Stimulated activated naive CD8-positive, alpha-beta T cell treated with anti-CD3 and anti-CD28 coated beads, Interleukin-15, Interleukin-2, amounts not matched to agents 100 ng/mL and 50 ng/mL, for 24 hours (primary cell): ENCODE results near the gene DHRS9.

Experiments
- H3K27ac Mint-ChIP-seq: one replicate; pipeline ENCODE4 v1.8.0; 2021; ENCODE audit warnings: mild to moderate bottlenecking, mixed read lengths
- H3K27me3 Mint-ChIP-seq: one replicate; pipeline ENCODE4 v1.8.0; 2021; ENCODE audit warnings: mixed read lengths
- H3K36me3 Mint-ChIP-seq: one replicate; pipeline ENCODE4 v1.8.0; 2021; ENCODE audit warnings: low read depth, mixed read lengths
- H3K4me1 Mint-ChIP-seq: one replicate; pipeline ENCODE4 v1.8.0; 2021; ENCODE audit warnings: low read depth, mixed read lengths
- H3K4me3 Mint-ChIP-seq: one replicate; pipeline ENCODE4 v1.8.0; 2021; ENCODE audit warnings: mild to moderate bottlenecking, mixed read lengths
- H3K9me3 Mint-ChIP-seq: one replicate; pipeline ENCODE4 v1.8.0; 2021; ENCODE audit warnings: mixed read lengths

The DHRS9 gene

DNA sequence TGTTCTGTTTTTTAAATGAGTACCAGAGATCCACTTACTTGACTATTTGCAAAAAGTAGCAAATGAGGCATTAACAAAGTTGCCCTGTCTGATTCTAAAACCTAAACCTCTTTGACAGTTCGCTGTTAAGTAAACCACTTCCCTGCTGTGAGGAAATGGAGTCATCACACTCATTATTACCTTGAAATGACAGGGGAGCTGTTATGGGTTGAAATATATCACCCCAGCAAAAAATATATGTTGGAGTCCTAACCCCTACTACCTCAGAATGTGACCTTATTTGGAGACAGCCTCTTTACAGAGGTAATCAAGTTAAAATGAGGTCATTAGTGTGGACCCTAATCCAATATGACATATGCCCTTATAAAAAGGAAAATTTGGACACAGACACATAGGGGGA, 36.1 kb downstream of the DHRS9 start:
- peaks cover 61% of the 10 kb centered on the region for H3K4me1 Mint-ChIP-seq
- H3K27me3 Mint-ChIP-seq: no peaks in the 10 kb centered on the region
- H3K4me3 Mint-ChIP-seq: no peak overlapping the region
- H3K36me3 Mint-ChIP-seq: no peaks in the 10 kb centered on the region
- H3K9me3 Mint-ChIP-seq: no peaks in the 10 kb centered on the region
- H3K27ac Mint-ChIP-seq: peak overlapping the region; percentile 10

DNA sequence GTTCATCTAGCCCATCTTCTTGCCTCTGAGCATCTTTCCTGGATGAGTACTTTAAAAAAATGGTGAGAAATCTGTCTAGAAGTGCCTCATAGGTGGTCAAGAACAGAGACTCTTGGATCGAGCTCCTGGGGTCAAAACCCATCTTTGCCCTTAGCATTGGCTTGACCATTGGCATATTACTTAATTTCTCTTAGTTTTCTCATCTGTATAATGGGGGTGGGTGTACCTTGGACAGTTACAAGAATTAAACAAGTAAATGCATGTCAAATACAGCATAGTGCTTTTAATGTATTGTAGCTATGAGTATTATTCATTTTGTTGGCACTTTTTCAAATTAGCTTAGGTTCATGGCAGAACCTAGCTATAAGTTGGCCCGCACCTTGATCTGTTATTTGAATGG, 36.8 kb downstream of the DHRS9 start:
- peaks cover 58% of the 10 kb centered on the region for H3K4me1 Mint-ChIP-seq
- no peak overlapping the region for H3K4me3 Mint-ChIP-seq
- no peaks in the 10 kb centered on the region for H3K27me3 Mint-ChIP-seq
- no peaks in the 10 kb centered on the region for H3K36me3 Mint-ChIP-seq
- H3K27ac Mint-ChIP-seq: no peak overlapping the region
- H3K9me3 Mint-ChIP-seq: no peaks in the 10 kb centered on the region

DNA sequence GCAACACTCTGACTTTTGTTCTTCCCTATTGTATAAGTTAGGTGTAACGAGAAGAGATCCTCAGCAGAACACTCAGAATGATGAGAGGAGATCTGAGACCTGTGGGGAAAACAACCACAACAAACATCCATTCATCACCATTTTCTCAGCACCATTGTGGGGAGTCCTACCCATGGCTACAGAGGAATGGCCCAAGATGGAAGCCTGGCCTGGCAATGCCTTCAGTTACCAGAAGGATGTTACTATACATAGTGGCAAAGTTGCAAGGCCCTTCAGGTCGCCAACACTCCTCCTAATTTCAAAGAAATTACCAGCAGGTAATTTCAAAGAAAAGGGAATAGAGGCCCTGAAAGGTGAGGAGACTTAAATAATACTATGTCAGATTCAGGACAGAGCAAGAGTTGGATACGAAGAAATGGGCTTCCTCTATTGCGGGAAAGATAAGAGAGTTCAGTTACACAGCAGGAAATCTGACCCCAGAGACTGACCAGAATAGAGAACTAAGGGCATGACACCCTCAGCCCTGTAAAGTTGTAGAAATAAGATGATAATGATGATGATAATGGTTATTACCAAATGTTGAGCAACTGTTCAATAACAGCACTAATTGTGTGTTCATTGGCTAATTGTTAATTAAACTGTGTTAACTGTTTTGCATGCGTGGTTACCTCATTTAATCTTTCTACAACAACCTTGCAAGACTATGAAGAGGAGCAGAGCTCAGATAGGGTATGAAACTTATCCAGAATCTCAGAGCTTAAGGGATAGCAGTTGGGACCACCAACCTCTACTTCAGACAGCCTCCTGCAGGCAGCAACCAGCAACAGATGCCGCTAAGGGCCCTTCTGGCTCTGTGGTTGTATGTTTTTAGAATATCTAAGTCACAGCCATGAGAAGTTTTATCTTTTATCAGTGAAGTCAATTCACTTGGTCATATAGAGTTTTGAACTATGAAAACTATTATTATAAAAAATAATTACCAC, 37.5 kb downstream of the DHRS9 start:
- no peak overlapping the region for H3K4me3 Mint-ChIP-seq
- H3K27ac Mint-ChIP-seq: no peak overlapping the region
- no peaks in the 10 kb centered on the region for H3K9me3 Mint-ChIP-seq
- no peaks in the 10 kb centered on the region for H3K36me3 Mint-ChIP-seq
- peaks cover 54% of the 10 kb centered on the region for H3K4me1 Mint-ChIP-seq
- H3K27me3 Mint-ChIP-seq: no peaks in the 10 kb centered on the region

DNA sequence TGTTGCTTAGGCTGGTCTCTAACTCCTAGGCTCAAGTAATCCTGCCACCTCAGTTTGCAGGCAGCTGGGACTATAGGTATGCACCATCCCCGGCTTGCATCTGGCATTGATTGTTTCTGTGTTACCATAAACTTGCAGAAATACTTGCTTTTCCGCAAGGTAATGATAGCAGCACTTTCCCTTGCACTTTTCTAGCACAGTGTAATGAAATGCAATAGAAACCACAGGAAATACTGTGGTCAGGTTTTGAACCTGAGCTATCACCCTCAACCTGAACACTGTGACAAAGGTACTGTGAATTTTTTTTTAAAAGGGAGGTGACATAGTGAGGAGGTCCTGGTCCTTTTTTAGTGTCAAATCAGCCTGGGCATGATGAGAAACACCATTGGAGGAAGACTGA, 38.3 kb downstream of the DHRS9 start:
- Mint-ChIP-seq H3K36me3 (no peaks in the 10 kb centered on the region), H3K27ac (no peak overlapping the region), H3K4me3 (no peak overlapping the region), H3K27me3 (no peaks in the 10 kb centered on the region), H3K4me1 (peaks cover 54% of the 10 kb centered on the region), H3K9me3 (no peaks in the 10 kb centered on the region)

DNA sequence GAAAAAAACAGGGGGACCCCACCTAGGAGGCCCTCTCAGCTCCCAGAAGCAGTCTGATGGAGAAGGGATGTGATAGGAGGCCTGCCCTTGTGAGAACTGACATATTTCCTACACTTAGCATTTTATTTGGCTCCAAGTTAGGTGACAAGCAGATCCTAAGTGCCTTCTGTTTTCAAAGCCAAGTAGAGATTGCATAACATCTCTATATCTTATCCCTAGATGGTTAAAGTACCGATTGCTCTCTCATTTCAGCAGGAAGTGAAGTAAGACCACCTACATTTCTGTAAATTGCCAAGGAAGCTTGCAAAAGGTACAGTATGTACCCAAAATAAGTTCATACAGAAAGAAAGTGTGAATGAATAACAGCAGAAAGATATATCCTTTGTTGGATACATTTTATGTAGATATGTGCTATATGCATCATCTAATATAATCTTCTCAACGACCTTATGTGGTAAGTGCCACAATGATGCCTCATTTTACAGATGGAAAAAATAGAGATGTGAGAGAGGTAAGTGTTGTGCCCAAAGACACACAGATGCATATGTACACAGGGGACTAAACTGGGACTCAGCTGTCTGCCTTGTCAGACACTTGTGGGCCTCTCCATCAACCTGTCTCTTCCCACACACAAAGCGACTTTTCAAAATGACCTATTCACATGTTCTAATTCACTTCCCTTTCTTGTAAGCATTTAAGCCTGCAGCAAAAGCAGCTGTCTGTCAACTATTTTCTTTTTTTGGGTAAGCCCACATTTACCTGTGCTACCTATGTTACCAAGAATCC, 38.9 kb downstream of the DHRS9 start:
- Mint-ChIP-seq H3K36me3 (no peaks in the 10 kb centered on the region), H3K27me3 (no peaks in the 10 kb centered on the region), H3K9me3 (no peaks in the 10 kb centered on the region), H3K27ac (peak overlapping the region; percentile 56), H3K4me1 (peaks cover 54% of the 10 kb centered on the region), H3K4me3 (peak overlapping the region; percentile 14)

DNA sequence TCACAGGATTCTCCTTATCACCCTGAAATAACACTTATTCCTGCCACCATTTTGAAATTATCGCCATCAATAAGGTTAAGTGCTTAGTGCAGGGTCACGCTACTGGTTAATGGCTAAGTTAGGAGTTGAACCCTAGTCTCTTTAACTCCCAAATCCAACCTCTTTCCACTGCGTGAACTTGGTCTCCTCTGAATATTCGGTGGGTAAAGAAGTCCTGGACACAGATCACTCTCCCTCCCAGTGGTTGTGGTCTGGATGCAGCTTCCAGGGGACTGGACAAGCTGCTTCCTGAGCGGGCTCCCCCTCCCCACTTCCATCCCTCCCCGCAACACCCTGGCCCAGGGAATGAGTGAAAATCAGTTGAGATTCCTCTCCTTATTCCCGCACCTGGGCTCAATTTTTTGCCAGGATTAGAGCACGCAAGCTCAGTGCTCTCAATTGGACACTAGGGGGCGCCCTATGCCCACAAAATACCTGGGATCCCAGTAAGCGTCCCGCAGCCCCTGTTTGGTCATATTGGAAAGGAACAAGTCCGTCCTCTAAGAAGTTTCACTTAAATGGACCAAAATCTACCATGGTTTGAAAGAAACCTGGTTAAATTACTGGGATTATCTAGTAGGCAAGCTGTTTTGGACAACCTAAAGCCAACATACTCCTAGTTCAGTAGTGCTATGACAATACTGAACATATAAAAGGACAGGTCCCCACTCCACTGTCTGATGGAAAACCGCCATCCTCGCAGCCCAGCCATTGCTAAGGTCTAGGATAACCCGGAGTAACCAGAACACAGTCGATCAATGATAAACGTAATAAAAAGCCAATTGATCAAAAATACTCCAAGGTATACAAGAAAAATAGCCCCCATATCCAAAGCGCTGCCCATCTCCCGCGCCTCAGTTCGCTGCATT, 40.4 kb downstream of the DHRS9 start:
- no peaks in the 10 kb centered on the region for H3K27me3 Mint-ChIP-seq

DNA sequence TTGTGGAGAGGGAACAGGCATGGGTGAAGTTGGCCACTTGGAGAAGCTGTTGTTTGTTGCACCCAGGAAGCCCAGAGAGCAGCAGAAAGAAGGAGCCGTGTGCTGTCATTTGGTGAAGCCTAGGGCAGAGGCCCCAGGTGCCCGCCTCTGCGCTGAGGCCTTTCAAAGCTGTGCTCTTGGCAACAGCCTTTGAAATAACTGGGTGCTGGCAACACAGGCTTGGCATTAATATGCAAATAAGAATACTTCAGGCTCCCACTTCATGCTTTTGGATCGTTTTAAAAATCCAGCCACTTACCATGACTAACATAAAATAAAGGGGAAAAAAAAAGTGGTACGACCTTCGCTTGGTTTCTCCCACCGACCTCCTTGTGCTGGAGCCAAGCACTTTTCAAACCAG, 41.1 kb downstream of the DHRS9 start:
- H3K27me3 Mint-ChIP-seq: no peaks in the 10 kb centered on the region
- peaks cover 43% of the 10 kb centered on the region for H3K4me1 Mint-ChIP-seq
- no peak overlapping the region for H3K4me3 Mint-ChIP-seq
- no peaks in the 10 kb centered on the region for H3K36me3 Mint-ChIP-seq
- no peak overlapping the region for H3K27ac Mint-ChIP-seq
- H3K9me3 Mint-ChIP-seq: no peaks in the 10 kb centered on the region

More for the DNA sequence above, 40.4 kb downstream of the DHRS9 start:
- Mint-ChIP-seq H3K9me3 (no peaks in the 10 kb centered on the region), H3K4me3 (no peak overlapping the region), H3K4me1 (peaks cover 49% of the 10 kb centered on the region), H3K36me3 (no peaks in the 10 kb centered on the region), H3K27ac (no peak overlapping the region)

DNA sequence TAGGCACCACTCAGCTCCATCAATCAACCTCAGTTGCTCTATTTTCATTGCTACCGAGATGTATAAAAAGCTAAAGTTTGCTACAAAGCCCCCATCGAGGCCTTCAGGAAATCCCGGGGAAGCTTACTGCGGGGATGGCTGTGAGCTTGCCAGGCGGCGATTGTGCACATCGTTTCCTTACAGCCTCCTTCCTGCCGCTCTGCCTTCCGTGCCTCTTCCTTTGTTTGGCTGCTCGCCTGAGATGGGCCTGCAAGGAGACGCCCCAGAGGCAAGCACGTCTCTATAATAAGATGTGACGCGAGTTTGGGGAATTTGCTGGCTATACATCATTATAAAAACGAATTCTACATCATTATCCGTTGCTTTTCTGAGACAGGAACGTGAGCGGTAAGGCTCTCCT, 41.6 kb downstream of the DHRS9 start:
- Mint-ChIP-seq H3K4me1 (peaks cover 38% of the 10 kb centered on the region), H3K9me3 (no peaks in the 10 kb centered on the region), H3K27ac (no peak overlapping the region), H3K4me3 (no peak overlapping the region), H3K36me3 (no peaks in the 10 kb centered on the region), H3K27me3 (no peaks in the 10 kb centered on the region)

DNA sequence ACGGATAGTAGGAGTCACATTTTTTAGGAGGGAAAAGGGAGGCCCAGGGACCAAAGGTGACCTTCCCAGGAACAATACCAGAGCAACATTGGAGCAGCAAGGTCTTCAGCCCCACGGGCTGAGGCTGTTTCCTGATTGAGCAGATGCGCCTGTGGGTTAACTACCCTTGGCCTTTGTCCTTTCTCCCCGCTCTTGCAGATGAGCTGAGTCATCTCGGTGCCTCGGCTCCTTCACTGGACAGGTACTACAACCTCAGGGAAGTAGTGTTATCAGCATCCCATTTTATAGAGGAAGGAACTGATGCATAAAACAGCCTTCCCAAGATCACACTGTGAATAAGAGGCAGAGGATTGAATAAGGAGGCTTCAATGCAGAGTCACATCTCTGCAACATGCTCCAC, 43.5 kb downstream of the DHRS9 start:
- no peak overlapping the region for H3K27ac Mint-ChIP-seq
- no peaks in the 10 kb centered on the region for H3K36me3 Mint-ChIP-seq
- H3K4me3 Mint-ChIP-seq: no peak overlapping the region
- H3K4me1 Mint-ChIP-seq: peaks cover 19% of the 10 kb centered on the region
- H3K9me3 Mint-ChIP-seq: no peaks in the 10 kb centered on the region
- H3K27me3 Mint-ChIP-seq: peaks cover 6% of the 10 kb centered on the region

DNA sequence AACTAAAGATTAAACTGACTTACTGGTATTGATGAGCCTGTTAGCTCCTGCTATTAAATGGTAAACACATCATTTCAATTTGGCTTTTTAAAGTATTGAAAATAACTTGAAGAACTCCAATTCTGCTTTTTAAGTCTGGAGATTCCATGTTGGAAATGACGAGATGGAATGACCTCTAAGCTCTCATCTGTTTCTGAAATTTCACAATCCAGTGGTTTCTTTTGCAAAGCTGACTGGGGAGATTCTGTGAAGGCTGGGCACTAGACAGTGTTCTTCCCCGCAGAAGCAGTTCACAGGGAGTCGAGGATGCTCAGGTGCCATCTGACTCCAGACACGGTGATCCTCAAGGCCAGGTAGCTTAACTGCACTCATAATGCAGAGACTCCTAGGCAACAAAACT, 44.7 kb downstream of the DHRS9 start:
- Mint-ChIP-seq H3K9me3 (no peaks in the 10 kb centered on the region), H3K4me1 (peaks cover 6% of the 10 kb centered on the region), H3K36me3 (no peaks in the 10 kb centered on the region), H3K27ac (no peak overlapping the region), H3K4me3 (no peak overlapping the region), H3K27me3 (peaks cover 6% of the 10 kb centered on the region)

DNA sequence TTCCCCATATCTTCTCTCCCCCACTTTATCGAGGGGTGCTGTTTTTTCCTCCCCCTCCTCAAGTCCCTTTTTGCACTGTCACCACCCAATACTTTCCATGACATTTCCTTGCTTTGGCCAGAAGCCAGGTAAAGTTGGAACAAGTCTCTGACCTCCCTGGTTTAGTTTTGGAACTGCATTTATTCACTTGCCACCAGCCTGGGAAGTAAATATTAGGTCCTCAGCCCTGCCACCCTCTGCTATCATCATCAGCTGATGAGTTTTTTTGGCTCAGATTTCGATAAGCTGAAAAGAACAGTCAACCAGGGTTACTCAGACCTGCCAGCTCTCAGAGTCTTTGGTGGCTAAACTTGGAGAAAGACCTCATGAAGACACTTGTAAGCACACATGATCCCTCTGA, 47.0 kb downstream of the DHRS9 start:
- no peaks in the 10 kb centered on the region for H3K4me1 Mint-ChIP-seq
- H3K27ac Mint-ChIP-seq: no peak overlapping the region
- no peaks in the 10 kb centered on the region for H3K9me3 Mint-ChIP-seq
- no peak overlapping the region for H3K4me3 Mint-ChIP-seq
- H3K27me3 Mint-ChIP-seq: peaks cover 6% of the 10 kb centered on the region
- H3K36me3 Mint-ChIP-seq: no peaks in the 10 kb centered on the region

DNA sequence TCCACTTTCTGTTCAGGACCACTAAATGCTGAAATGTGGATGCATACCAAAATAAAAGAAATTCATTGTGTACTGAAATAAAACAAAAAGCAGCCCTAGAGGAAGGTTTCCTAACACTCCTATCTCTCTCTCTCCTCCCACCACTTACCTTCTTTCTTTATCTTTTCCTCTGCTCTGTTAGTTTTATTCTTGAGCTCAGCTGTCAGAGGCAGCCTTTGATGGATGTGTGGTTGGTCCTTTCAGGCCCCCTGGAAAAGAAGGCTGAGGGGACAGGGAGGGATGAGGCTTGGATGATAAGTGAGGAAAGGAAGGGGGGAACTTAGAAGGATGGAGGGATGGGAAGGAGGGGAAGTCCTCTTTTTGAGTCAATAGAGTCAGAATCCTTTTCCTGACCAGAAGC, 47.6 kb downstream of the DHRS9 start:
- Mint-ChIP-seq H3K4me3 (no peak overlapping the region), H3K4me1 (no peaks in the 10 kb centered on the region), H3K27me3 (peaks cover 12% of the 10 kb centered on the region), H3K36me3 (no peaks in the 10 kb centered on the region), H3K27ac (no peak overlapping the region), H3K9me3 (no peaks in the 10 kb centered on the region)

DNA sequence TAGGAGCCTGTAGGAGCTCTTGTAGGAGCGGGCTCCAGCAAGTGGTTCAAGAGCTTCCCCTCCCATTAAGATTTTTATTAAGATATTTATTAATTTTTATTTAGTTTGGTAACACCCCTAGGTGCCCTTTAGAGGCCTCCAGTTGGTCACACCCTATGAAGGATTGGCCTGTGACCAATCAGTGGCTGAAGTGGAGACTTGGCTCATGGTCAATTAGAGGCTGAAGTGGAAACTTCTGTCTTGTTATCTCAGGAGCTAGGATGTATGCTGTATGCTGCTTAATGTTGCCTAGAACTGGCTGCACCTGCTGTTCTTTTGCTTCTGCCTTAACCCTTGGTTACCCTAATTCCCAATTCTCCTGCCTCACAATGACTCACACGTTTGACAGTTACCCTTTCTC, 48.7 kb downstream of the DHRS9 start:
- no peaks in the 10 kb centered on the region for H3K36me3 Mint-ChIP-seq
- H3K27ac Mint-ChIP-seq: no peak overlapping the region
- H3K27me3 Mint-ChIP-seq: peaks cover 12% of the 10 kb centered on the region

DNA sequence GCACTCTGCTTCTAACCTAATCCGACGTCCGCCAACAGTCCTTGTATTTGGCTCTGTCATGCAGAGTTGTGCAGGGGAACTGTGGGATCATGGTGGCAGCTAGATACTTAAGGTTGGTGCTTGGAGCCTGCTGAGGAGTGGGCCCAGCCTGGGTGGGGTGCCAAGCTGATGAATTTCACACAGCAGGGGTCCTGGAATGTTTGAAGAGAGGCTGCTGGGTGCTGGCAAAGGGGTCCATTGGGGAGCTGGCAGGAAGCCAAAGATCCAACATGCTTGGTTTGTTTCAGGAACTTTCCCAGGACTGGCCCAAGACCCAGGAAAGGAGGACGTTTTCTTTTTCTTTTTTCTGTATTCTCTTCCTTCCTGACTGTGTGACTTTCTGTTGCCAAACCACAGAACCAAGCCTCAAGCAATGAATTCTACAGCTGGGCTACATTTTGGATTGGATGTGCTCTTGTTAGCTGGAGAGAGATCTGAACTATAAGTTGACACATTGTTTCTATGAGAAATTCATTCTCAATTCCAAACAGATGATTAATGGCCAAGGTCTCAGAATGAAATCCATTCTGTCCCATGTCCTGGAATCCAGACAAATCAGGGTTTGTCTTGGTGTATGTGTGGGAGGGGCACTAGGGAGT, 49.9 kb downstream of the DHRS9 start:
- no peaks in the 10 kb centered on the region for H3K36me3 Mint-ChIP-seq
- H3K27me3 Mint-ChIP-seq: peaks cover 12% of the 10 kb centered on the region
- no peak overlapping the region for H3K27ac Mint-ChIP-seq
- no peak overlapping the region for H3K4me3 Mint-ChIP-seq
- no peaks in the 10 kb centered on the region for H3K4me1 Mint-ChIP-seq
- H3K9me3 Mint-ChIP-seq: no peaks in the 10 kb centered on the region

More for the DNA sequence above, 48.7 kb downstream of the DHRS9 start:
- no peaks in the 10 kb centered on the region for H3K9me3 Mint-ChIP-seq
- H3K4me1 Mint-ChIP-seq: no peaks in the 10 kb centered on the region
- no peak overlapping the region for H3K4me3 Mint-ChIP-seq
